Measurements from ENCODE around the gene CAPN9. TPM values are rescaled to one million over a fixed set of nuclear protein-coding genes. Genes with fewer than 3 reads are reported as not detected.

Gene CAPN9
- total and polyA plus RNA-seq, 8 donors: 0.84 to 5.0 (median 1.7) TPM

GRCh38 chr1:230848235-230848634, 101.0 kb downstream of the CAPN9 start:
- H3K4me1 ChIP-seq: peaks cover 28 to 39% of the 10 kb centered on the region in 2 donors
- ATAC-seq: peak; percentile 66
- no peak for TF ChIP-seq CTCF (IDR thresholded peaks at IDR 0.05)
- no peaks in the 10 kb centered on the region for H3K27me3 ChIP-seq
- intact Hi-C loops (cut with DNase I): no loop called here
- H3K36me3 ChIP-seq: peaks cover 0 to 15% of the 10 kb centered on the region in 2 donors
- peak overlapping the region; percentile 8 to 85 for H3K27ac ChIP-seq
- peaks cover 0 to 7% of the 10 kb centered on the region in 2 donors for H3K9me3 ChIP-seq
- DNase-seq: no peak
- no peak overlapping the region for H3K4me3 ChIP-seq

GRCh38 chr1:230849451-230850224, 102.5 kb downstream of the CAPN9 start:
- Histone ChIP-seq H3K27me3 (no peaks in the 10 kb centered on the region), H3K27ac (peak overlapping the region; percentile 41 to 85), H3K9me3 (peaks cover 0 to 7% of the 10 kb centered on the region in 2 donors), H3K4me1 (peaks cover 28 to 39% of the 10 kb centered on the region in 2 donors), H3K4me3 (no peak overlapping the region), H3K36me3 (peaks cover 0 to 9% of the 10 kb centered on the region in 2 donors)
- peak; percentile 71 for ATAC-seq
- intact Hi-C loops (cut with DNase I): no loop called here
- no peak for TF ChIP-seq CTCF (IDR thresholded peaks at IDR 0.05)
- DNase-seq: peak; percentile 65 to 88 (median 73)

- DNase-seq: no peak
- Histone ChIP-seq H3K4me3 (no peak overlapping the region), H3K36me3 (peaks cover 0 to 9% of the 10 kb centered on the region in 2 donors), H3K27ac (peak overlapping the region in 1 of 2 donors; percentile 85), H3K4me1 (peaks cover 28 to 39% of the 10 kb centered on the region in 2 donors), H3K9me3 (peaks cover 0 to 7% of the 10 kb centered on the region in 2 donors), H3K27me3 (no peaks in the 10 kb centered on the region)
- TF ChIP-seq CTCF (IDR thresholded peaks at IDR 0.05): no peak
- intact Hi-C loops (cut with DNase I): no loop called here
- ATAC-seq: no peak
Observed at GRCh38 chr1:230850547-230850946, 103.4 kb downstream of the CAPN9 start.

- peaks cover 32 to 39% of the 10 kb centered on the region in 2 donors for H3K4me1 ChIP-seq
- intact Hi-C loops (cut with DNase I): no loop called here
- H3K27me3 ChIP-seq: no peaks in the 10 kb centered on the region
- peaks cover 0 to 9% of the 10 kb centered on the region in 2 donors for H3K36me3 ChIP-seq
- ATAC-seq (peak; percentile 66), DNase-seq (no peak)
- H3K4me3 ChIP-seq: no peak overlapping the region
- TF ChIP-seq CTCF (IDR thresholded peaks at IDR 0.05): no peak
- peaks cover 0 to 7% of the 10 kb centered on the region in 2 donors for H3K9me3 ChIP-seq
- H3K27ac ChIP-seq: peak overlapping the region; percentile 8 to 85
Observed at GRCh38 chr1:230851291-230851691, 104.1 kb downstream of the CAPN9 start.

Other genes starting within 250 kb of the CAPN9 start
- 10 to 100 TPM; 26.1 to 27.0 TPM for gene COG2, start 104.9 kb upstream of the CAPN9 start, total RNA-seq
- 10 to 100 TPM; 26.7 to 33.4 (median 28.2) TPM for gene COG2, start 104.9 kb upstream of the CAPN9 start, polyA plus RNA-seq (ENCODE audit: insufficient read length in 6 of 6)
- gene AGT, start 33.3 kb upstream of the CAPN9 start, total RNA-seq: 1 to 10 TPM; 2.8 to 2.9 TPM
- gene AGT, start 33.3 kb upstream of the CAPN9 start, polyA plus RNA-seq (ENCODE audit: insufficient read length in 6 of 6): 1 to 10 TPM in 1 of 6 donors, under 1 TPM in 5; 0.28 to 1.2 (median 0.63) TPM
- 100 to 1,000 TPM in 1 of 2 donors, 10 to 100 TPM in 1; 36.2 to 116 TPM for gene C1orf198, start 121.1 kb downstream of the CAPN9 start, total RNA-seq
- 10 to 100 TPM; 67.7 to 98.1 (median 78.3) TPM for gene C1orf198, start 121.1 kb downstream of the CAPN9 start, polyA plus RNA-seq (ENCODE audit: insufficient read length in 6 of 6)
- 10 to 100 TPM; 15.2 to 24.3 TPM for gene TTC13, start 231.5 kb downstream of the CAPN9 start, total RNA-seq
- 10 to 100 TPM; 20.3 to 29.4 (median 25.8) TPM for gene TTC13, start 231.5 kb downstream of the CAPN9 start, polyA plus RNA-seq (ENCODE audit: insufficient read length in 6 of 6)
- 10 to 100 TPM; 16.9 to 19.7 TPM for gene ARV1, start 231.7 kb downstream of the CAPN9 start, total RNA-seq
- 10 to 100 TPM; 20.9 to 25.8 (median 23.8) TPM for gene ARV1, start 231.7 kb downstream of the CAPN9 start, polyA plus RNA-seq (ENCODE audit: insufficient read length in 6 of 6)

Measured in left lung (tissue), 10 donors.